Stomach (tissue), 9 donors: ENCODE results near the gene AJAP1. TPM values are rescaled to one million over a fixed set of nuclear protein-coding genes. Genes with fewer than 3 reads are reported as not detected.

Experiments
- DNase-seq, 2 donors: peaks; one replicate each; pipeline versions ENCODE4 v3.0.0 to v3.0.0-alpha.2; 2013 to 2019
- H3K27ac ChIP-seq, 5 donors: fragments of 200-600 bp in 4 of 5; sonication (generic) in 4 of 5; one replicate each; pipeline ENCODE4 v1.5.1; 2013 to 2019; ENCODE audit warnings: mild to moderate bottlenecking in 1 of 5, moderate library complexity in 1 of 5
- H3K27me3 ChIP-seq, 3 donors: fragments of 200-600 bp; sonication (generic); one replicate each; pipeline ENCODE4 v1.5.1; 2017 to 2019; ENCODE audit warnings: mixed run types in 1 of 3
- H3K36me3 ChIP-seq, 4 donors: fragments of 200-600 bp; sonication (generic); 1 replicate in 3 of 4; 2 replicates in 1 of 4; pipeline ENCODE4 v1.5.1; 2016 to 2019
- H3K4me1 ChIP-seq, 4 donors: fragments of 200-600 bp; sonication (generic); one replicate each; pipeline ENCODE4 v1.5.1; 2016 to 2019
- H3K4me3 ChIP-seq, 4 donors: fragments of 200-600 bp; sonication (generic) in 3 of 4; one replicate each; pipeline ENCODE4 v1.5.1; 2016 to 2019; ENCODE audit warnings: mild to moderate bottlenecking in 1 of 4
- H3K9me3 ChIP-seq, 4 donors: fragments of 200-600 bp; sonication (generic); one replicate each; pipeline ENCODE4 v1.5.1; 2016 to 2019
- CTCF ChIP-seq, 7 experiments: fragments of 450-650 bp in 4 of 7; fragments of 200-600 bp in 3 of 7; sonication (generic) in 3 of 7; IDR thresholded peaks; one replicate each; pipeline ENCODE4 v1.5.1; 2016 to 2019; ENCODE audit warnings: antibody characterized with exemption in 7 of 7, control low read depth in 2 of 7, mild to moderate bottlenecking in 1 of 7
- EP300 ChIP-seq: sonication (generic); formaldehyde crosslinking; IDR thresholded peaks from one replicate; pipeline ENCODE4 v1.6.1; 2017; ENCODE audit warnings: antibody characterized with exemption
- POLR2A ChIP-seq, 4 donors: fragments of 450-650 bp; IDR thresholded peaks; one replicate each; pipeline ENCODE4 v1.6.1; 2016; ENCODE audit warnings: antibody characterized with exemption in 4 of 4, control low read depth in 2 of 4, mild to moderate bottlenecking in 1 of 4, moderate library complexity in 1 of 4
- POLR2AphosphoS5 ChIP-seq, 3 donors: sonication (generic); formaldehyde crosslinking; IDR thresholded peaks; one replicate each; pipeline ENCODE4 v1.6.1; 2016; ENCODE audit warnings: antibody characterized with exemption in 3 of 3
- WGBS, 5 donors: extraction: QIAGEN DNeasy Blood & Tissue Kit in 3 of 5; methylation state at CpG; one replicate each; pipeline versions ENCODE4 v1.1.5 to v1.1.7; 2013 to 2018; 5-methylcytosine and 5-hydroxymethylcytosine counted together
- intact Hi-C: fragments of 100-400 bp; cut with DNase I; formaldehyde crosslinking; loops from one replicate; pipeline ENCODE4 v1.15.1; 2023; ENCODE audit warnings: low total_unique reads
- polyA plus RNA-seq, 3 donors: library from polyadenylated mRNA; stranded (reverse); fragments of 200-250 nt; gene quantifications; one replicate each; pipeline ENCODE4 v1.2.3, GENCODE V29; 2013
- total RNA-seq, 5 donors: library from RNA; depleted of rRNA; stranded (reverse); fragments of >200 nt; gene quantifications; one replicate each; pipeline versions ENCODE4 v1.1.0 to v1.2.3, GENCODE V29; 2014 to 2016
- donor health status: healthy with polysubstance abuse.
- donor health status: Bipolar disorder and iron deficiency.
- donor health status: healthy.

The AJAP1 gene
- total and polyA plus RNA-seq, 8 donors, result 0.10 to 1.1 (median 0.14) TPM; not detected in 3

- 0 to 33% (median 17%) methylated on average over 6 to 31 of the region's 31 CpGs for WGBS, 5 donors
- Histone ChIP-seq H3K36me3 (no peaks in the 10 kb centered on the region), H3K4me1 (peaks cover 0 to 35% (median 15%) of the 10 kb centered on the region in 4 donors), H3K9me3 (no peaks in the 10 kb centered on the region), H3K27ac (no peak overlapping the region), H3K27me3 (peaks cover 12 to 98% (median 51%) of the 10 kb centered on the region in 3 donors), H3K4me3 (peak overlapping the region in 2 of 4 donors; percentile 11 to 28)
- intact Hi-C loops, result no loop called here
- peak; percentile 41 to 79 for DNase-seq
- TF ChIP-seq CTCF (IDR thresholded peaks at IDR 0.05) (peak in 5 of 7 experiments; percentile 37 to 97 (median 91)), EP300 (no peak), POLR2A (IDR thresholded peaks at IDR 0.05) (no peak)
These were observed 1.6 kb upstream of the AJAP1 start for GRCh38 chr1:4652631-4653327.

DNA sequence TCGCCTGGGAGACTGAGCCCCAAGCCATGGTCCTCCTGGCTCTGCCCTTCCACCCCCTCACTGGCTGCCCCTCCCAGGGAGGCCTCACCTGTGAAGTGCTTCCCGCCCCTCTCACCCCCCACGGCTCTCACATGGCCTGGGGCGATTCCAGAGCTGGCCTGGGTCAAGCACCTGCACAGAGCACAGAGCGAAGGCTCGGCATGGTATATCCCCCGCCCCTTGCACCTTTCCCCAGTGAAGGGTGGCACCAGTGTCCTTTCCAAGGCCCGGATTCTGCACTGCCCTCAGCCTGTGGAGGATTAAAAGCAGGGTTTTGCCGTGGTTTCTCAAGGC, 1.1 kb upstream of the AJAP1 start:
- no peak for DNase-seq
- no peaks in the 10 kb centered on the region for H3K36me3 ChIP-seq
- TF ChIP-seq POLR2AphosphoS5 (IDR thresholded peaks at IDR 0.05) (no peak), CTCF (IDR thresholded peaks at IDR 0.05) (no peak), EP300 (no peak), POLR2A (IDR thresholded peaks at IDR 0.05) (no peak)
- H3K4me3 ChIP-seq, result no peak overlapping the region
- 21 to 36% (median 28%) methylated on average over 8 to 9 of the region's 9 CpGs for WGBS, 5 donors
- peaks cover 0 to 35% (median 18%) of the 10 kb centered on the region in 4 donors for H3K4me1 ChIP-seq
- intact Hi-C loops, result no loop called here
- no peaks in the 10 kb centered on the region for H3K9me3 ChIP-seq
- H3K27me3 ChIP-seq, result peaks cover 17 to 99% (median 54%) of the 10 kb centered on the region in 3 donors
- no peak overlapping the region for H3K27ac ChIP-seq

DNA sequence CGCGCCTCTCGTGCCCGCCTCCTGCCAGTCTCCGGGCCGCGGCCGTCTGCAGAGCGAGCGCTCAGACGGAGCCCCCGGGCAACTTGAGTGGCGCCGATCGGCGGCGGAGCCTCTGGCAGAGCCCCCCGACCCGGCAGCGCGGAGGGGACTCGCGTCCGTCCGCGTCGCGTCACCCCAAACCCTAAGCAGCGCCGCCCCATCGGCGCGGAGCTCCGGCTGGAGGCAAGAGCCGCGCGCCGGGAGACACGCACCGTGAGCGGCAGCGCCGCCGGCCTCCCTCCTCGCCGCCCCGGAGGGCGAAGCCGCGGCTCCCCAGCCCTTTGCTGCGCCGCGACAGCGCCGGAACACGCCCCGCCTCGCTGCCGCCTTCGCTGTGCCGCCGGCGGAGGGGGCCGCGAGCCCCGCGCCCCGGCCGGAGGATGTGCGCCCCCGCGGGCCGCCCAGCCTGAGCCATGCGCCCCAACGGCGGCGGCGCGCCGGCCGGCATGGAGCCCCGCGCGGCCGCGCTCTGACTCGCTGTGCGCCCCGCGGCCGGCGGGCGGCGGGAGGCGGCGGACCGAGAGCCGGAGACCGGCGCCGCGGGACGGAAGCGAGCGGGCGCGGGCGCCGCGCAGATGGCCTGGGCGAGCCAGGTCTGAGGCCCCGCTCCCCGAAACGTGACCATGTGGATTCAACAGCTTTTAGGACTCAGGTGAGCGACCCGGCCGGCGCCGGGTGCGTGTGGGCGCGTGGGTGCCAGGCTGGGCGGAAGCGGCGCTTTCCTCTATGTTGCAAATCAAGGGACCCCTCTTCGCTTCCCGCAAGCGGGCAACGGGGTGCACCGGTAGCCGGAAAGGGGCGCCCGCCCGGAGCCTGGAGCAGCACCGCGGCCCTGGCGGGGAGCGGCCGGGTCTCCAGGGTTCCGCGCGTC, 610 bp downstream of the AJAP1 start:
- peaks cover 17 to 99% (median 64%) of the 10 kb centered on the region in 3 donors for H3K27me3 ChIP-seq
- intact Hi-C loops, result no loop called here
- 1 to 2% (median 2%) methylated on average over 13 to 141 of the region's 142 CpGs for WGBS, 5 donors
- H3K9me3 ChIP-seq, result no peaks in the 10 kb centered on the region
- H3K27ac ChIP-seq, result no peak overlapping the region
- TF ChIP-seq POLR2AphosphoS5 (IDR thresholded peaks at IDR 0.05), result no peak
- peaks cover 0 to 35% (median 19%) of the 10 kb centered on the region in 4 donors for H3K4me1 ChIP-seq
- no peaks in the 10 kb centered on the region for H3K36me3 ChIP-seq
- peak in 1 of 2 donors; percentile 44 for DNase-seq
- peak overlapping the region; percentile 31 to 38 (median 36) for H3K4me3 ChIP-seq

GRCh38 chr1:4655674-4656532, 1.5 kb downstream of the AJAP1 start:
- Histone ChIP-seq H3K9me3 (no peaks in the 10 kb centered on the region), H3K4me1 (peaks cover 0 to 35% (median 19%) of the 10 kb centered on the region in 4 donors), H3K4me3 (peak overlapping the region; percentile 31 to 38 (median 34)), H3K36me3 (no peaks in the 10 kb centered on the region), H3K27ac (peak overlapping the region in 1 of 5 donors; percentile 35), H3K27me3 (peaks cover 17 to 99% (median 65%) of the 10 kb centered on the region in 3 donors)
- WGBS, 5 donors, result 0 to 3% (median 1%) methylated on average over 27 to 78 of the region's 78 CpGs
- no peak for TF ChIP-seq POLR2A (IDR thresholded peaks at IDR 0.05)
- no peak for TF ChIP-seq POLR2AphosphoS5 (IDR thresholded peaks at IDR 0.05)
- peak in 3 of 7 experiments; percentile 28 to 33 (median 31) for TF ChIP-seq CTCF (IDR thresholded peaks at IDR 0.05)
- TF ChIP-seq EP300, result no peak
- intact Hi-C loops, result no loop called here
- peak in 1 of 2 donors; percentile 79 for DNase-seq
